Cardiac fibroblast (primary cell): Measurements from ENCODE around the gene SERPINE1.
A peak's percentile ranks its signal among the peaks of the same experiment; 100 is the strongest.

Experiments used
- DNase-seq, 2 donors: peaks; one replicate each; pipeline versions ENCODE4 v3.0.0 to v3.0.0-alpha.2; 2010; ENCODE audit warnings: low read depth in 2 of 2
- H3K4me3 ChIP-seq, 2 donors: replicated peaks in 1 of 2; 1 replicate in 1 of 2; 2 replicates in 1 of 2; pipeline ENCODE4 v1.5.1; 2011; ENCODE audit warnings: low read depth in 2 of 2, low read length in 2 of 2, mild to moderate bottlenecking in 2 of 2, moderate library complexity in 1 of 2
- CTCF ChIP-seq: IDR thresholded peaks from one replicate; pipeline ENCODE4 v1.5.1; 2011; ENCODE audit warnings: low read depth, mild to moderate bottlenecking, low read length, inconsistent platforms

SERPINE1 gene

GRCh38 chr7:101159696-101160674, 33.1 kb downstream of the SERPINE1 start:
- no peak for TF ChIP-seq CTCF
- peak; percentile 27 to 28 for DNase-seq
- no peak overlapping the region for H3K4me3 ChIP-seq

GRCh38 chr7:101160910-101161309, 34.0 kb downstream of the SERPINE1 start:
- H3K4me3 ChIP-seq: no peak overlapping the region
- DNase-seq: no peak

GRCh38 chr7:101161692-101162471, 35.0 kb downstream of the SERPINE1 start:
- H3K4me3 ChIP-seq: no peak overlapping the region
- no peak for TF ChIP-seq CTCF
- DNase-seq: no peak

More at GRCh38 chr7:101160910-101161309, 34.0 kb downstream of the SERPINE1 start:
- no peak for TF ChIP-seq CTCF

DNA sequence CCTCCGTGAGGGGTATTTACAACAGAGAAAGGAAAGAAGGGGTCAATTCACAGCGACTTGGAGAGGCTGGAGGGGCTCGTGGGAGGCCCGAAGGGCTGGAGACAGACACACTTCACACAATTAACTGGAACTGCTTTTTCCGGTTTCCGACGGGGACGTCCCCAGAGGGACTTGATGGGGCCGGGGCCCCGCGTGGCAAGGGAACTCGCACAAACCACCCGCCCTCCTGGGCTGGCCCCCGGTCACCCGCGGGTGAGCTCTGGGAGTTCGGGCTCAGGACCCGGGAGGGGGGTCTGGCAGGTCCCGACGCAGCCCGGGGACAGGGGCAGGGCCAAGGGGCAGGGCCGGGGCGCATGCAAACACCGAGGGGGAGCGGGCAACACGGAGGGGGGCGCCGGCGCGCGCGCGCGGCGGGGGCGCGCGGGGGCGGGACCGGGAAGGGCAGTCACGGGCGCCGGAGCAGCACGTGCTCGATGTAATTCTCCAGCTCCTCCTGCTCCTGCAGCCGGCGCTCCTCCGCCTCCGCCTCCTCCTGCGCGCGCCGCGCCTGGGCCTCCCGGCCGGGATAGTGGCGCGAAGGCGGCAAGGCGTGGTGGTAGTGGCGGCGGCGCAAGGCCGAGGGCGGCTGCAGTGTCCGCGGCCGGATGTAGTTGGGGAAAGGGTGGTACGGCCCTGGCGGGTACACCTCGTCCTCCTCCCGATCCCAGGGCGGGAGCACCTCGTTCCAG, 35.8 kb downstream of the SERPINE1 start:
- DNase-seq: peak; percentile 44 to 57
- H3K4me3 ChIP-seq: peak overlapping the region; percentile 27 to 28
- TF ChIP-seq CTCF: no peak

- TF ChIP-seq CTCF: no peak
- DNase-seq: no peak
- H3K4me3 ChIP-seq: peak overlapping the region; percentile 30 to 42
Observed at GRCh38 chr7:101163279-101164070, 36.6 kb downstream of the SERPINE1 start.
